ENCODE data around the gene SCYGR7.

Gene SCYGR7

DNA sequence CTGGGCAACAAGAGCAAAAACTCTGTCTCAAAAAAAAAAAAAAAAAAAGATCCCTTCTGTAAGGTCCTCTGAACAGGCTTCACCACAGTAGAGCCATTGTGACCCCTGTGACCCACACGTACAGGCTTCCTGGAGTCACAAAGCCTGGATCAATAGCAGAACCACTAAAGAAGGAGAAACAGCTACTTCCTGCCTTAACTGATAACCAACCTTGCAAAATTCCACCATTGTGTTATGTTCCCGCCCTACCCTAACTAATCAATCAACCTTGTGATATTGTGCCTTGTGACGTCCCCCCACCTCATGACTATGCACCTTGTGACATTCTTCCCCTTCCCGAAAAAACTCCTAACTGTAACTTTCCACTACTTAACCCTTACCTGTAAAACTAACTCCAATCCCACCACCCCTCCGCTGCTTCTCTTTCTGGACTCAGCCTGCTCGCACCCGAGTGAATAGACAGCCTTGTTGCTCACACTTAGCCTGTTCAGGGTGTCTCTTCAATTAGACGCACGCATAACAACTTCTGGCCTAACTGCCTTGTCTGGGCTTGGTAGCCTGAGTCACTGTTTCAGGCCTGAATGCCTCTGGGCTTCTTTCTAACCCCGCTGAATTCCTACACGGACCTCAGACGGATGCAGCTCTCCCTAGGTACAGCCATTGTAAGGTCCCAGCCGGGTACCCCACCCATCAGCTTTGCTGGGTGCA is 31.4 kb downstream of the SCYGR7 start:
- no peak for DNase-seq

GRCh38 chr2:227761740-227762476 is 33.8 kb downstream of the SCYGR7 start:
- DNase-seq, result no peak

DNA sequence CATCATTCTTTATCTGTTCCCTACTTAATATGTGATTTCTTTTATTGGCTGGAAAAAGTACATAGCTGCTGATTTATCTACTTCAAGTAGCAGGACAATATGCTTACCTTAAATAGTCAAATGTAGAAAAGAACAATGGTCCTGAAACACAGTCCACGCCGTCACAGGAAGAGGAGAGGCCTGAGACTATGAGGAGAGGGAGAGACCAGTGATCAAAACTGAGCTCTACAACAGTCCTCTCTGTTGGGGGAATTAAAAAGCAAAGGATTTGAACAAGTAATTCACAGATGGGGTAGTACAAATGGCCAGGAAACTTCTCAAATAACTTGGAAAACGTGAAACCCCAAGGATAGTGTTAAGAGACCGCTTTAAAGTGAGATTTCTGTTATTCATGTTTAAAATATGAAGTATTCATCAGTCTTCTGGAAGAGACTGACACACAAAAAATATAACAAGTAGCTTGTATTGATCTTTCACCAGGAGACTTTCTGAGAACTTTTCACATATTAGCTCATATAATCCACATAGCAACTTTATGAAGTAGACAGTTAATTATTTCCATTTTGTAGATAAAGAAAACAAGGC is 37.7 kb downstream of the SCYGR7 start:
- DNase-seq, result no peak

DNA sequence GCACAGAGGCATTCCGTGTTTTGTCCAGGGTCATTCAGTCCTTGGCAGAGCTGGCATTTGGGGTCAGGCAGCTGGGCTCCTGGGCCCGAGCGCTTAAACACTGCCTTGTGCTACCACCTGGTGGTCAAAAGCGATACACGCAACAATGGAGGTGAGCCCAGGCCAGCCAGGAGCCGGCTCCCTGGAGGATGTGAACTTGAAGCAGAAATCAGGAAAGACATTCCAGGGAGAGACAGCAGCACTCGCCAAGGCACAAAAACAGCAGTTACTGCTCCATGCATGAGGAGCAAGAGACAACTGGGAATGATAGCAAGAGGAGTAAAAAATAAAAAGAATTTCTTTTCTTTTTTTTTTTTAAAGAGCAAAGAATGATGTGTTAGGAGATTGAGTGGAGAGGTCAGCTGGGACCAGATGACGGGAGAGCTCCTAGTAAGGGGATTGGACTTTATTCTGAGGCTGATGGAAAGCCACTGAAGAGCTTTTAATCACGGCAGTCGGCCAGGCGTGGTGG is 38.3 kb downstream of the SCYGR7 start:
- peak; percentile 68 to 73 for DNase-seq

DNA sequence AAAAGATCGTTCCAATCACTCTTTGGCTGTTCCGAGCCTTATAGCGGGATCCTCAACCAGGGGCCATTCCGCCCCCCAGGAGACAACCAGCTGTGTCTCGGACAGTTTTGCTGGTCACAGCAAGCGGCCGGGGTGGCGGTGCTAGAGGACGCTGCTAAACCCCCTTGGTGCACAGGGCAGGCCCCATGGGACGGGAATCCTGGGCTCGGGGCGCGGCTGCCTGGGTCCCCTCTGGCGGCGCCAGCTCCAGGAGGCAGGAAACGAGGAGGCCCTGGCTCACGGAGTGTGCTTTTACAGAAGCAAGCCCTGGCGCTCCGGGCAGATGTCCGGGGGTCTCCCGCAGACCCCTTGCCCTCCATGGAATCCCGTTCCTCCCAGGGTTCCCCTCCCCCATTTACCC is 39.7 kb downstream of the SCYGR7 start:
- DNase-seq, result no peak

DNA sequence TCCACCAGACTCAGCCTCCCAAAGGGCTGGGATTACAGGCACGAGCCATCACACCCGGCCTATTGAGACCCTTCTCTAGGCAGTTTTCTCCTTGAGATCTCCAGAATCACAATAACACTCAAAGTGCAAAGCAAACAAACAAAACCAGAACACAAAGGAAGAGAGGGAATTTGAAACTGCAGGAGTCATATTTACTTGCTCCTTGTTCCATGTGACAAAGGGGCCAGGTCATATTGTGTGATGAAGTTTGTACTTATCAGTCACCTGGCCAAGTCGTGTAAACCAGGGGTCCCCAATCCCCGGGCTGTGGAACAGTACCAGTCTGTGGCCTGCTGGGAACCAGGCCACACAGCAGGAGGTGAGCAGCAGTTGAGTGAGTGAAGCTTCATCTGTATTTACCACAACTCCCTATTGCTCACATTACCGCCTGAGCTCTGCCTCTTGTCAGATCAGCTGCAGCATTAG is 44.1 kb downstream of the SCYGR7 start:
- no peak for DNase-seq

GRCh38 chr2:227772932-227773331 is 44.8 kb downstream of the SCYGR7 start:
- no peak for DNase-seq

- peak in 1 of 2 experiments; percentile 21 for DNase-seq
These were observed 46.0 kb downstream of the SCYGR7 start for GRCh38 chr2:227774011-227774624.

- DNase-seq, result no peak
These were observed 47.0 kb downstream of the SCYGR7 start for GRCh38 chr2:227774895-227775842.

Measured in activated CD4-positive, alpha-beta T cell treated with anti-CD3 and anti-CD28 coated beads, Interleukin-2, amount 50 U/mL, for 48 hours (primary cell).